Motor neuron (in vitro differentiated cells): ENCODE results near the gene NT5DC3. TPM values are rescaled to one million over a fixed set of nuclear protein-coding genes. Genes with fewer than 3 reads are reported as not detected.

ENCODE experiments used
- ATAC-seq, 8 experiments: fragments of 200-7000 bp; cut with Tn5 transposase; replicated peaks in 6 of 8; 2 replicates each; pipeline ENCODE4 v1.8.0; 2021; ENCODE audit warnings: mild to moderate bottlenecking in 8 of 8, moderate library complexity in 8 of 8
- H3K27ac ChIP-seq, 2 donors: fragments of 250-450 bp; sonication (Bioruptor Pico); 2 replicates each; pipeline ENCODE4 v1.9.0; 2021; ENCODE audit warnings: antibody characterized with exemption in 2 of 2, mild to moderate bottlenecking in 2 of 2, moderate library complexity in 1 of 2
- H3K4me1 ChIP-seq, 2 donors: fragments of 250-450 bp; sonication (Bioruptor Pico); replicated peaks in 1 of 2; 2 replicates each; pipeline ENCODE4 v1.6.1; 2021; ENCODE audit warnings: antibody characterized with exemption in 2 of 2, mild to moderate bottlenecking in 2 of 2, moderate library complexity in 1 of 2
- H3K4me3 ChIP-seq, 5 donors: fragments of 250-450 bp; sonication (Bioruptor Pico); 2 replicates each; pipeline ENCODE4 v1.9.0; 2021; ENCODE audit warnings: antibody characterized with exemption in 5 of 5, mild to moderate bottlenecking in 5 of 5, moderate library complexity in 4 of 5
- WGBS, 10 experiments: fragments of 450-650 bp; shearing (Covaris generic); methylation state at CpG; one replicate each; pipeline ENCODE4 v1.0.0; 2022; 5-methylcytosine and 5-hydroxymethylcytosine counted together
- in situ Hi-C, 9 experiments: fragments of 400-800 bp; cut with MboI; loops; one replicate each; pipeline ENCODE4 v1.15.0; 2021; ENCODE audit warnings: low sequenced_read_pairs in 9 of 9, low pct_unique_long_range_greater_than_20kb in 2 of 9; ENCODE audit not compliant: unreplicated experiment in 9 of 9
- total RNA-seq, 8 experiments: library from RNA; unstranded; fragments of 300-600 nt; gene quantifications; 2 replicates each; pipeline versions ENCODE4 v1.2.3 to v1.2.4, GENCODE V29; 2022

NT5DC3 gene
- total RNA-seq, 8 experiments from 2014 or later = 1.0 to 7.5 (median 3.3) TPM

GRCh38 chr12:103851127-103851526 is 10.1 kb upstream of the NT5DC3 start:
- in situ Hi-C loops = no loop called here
- Histone ChIP-seq H3K27ac (no peak overlapping the region), H3K4me1 (peaks cover 0 to 6% of the 10 kb centered on the region in 2 donors), H3K4me3 (no peak overlapping the region)
- 0 to 100% (median 40%) methylated on average over 1 of the region's 1 CpG; no CpG with 5 or more reads in 1 of the 10 experiments for WGBS, 10 experiments
- no peak for ATAC-seq

- H3K4me1 ChIP-seq = peaks cover 0 to 6% of the 10 kb centered on the region in 2 donors
- WGBS, 10 experiments = 58 to 100% (median 89%) methylated on average over 1 of the region's 1 CpG; no CpG with 5 or more reads in 1 of the 10 experiments
- in situ Hi-C loops = no loop called here
- no peak for ATAC-seq
- H3K4me3 ChIP-seq = no peak overlapping the region
- no peak overlapping the region for H3K27ac ChIP-seq
Observed at GRCh38 chr12:103850429-103850828, 9.4 kb upstream of the NT5DC3 start.

- no peak for ATAC-seq
- H3K27ac ChIP-seq = no peak overlapping the region
- WGBS, 10 experiments = 20 to 100% (median 88%) methylated on average over 1 to 4 of the region's 4 CpGs; no CpG with 5 or more reads in 2 of the 10 experiments
- H3K4me1 ChIP-seq = peaks cover 0 to 6% of the 10 kb centered on the region in 2 donors
- no peak overlapping the region for H3K4me3 ChIP-seq
- in situ Hi-C loops = no loop called here
Observed at GRCh38 chr12:103848917-103849491, 8.0 kb upstream of the NT5DC3 start.

- 28 to 100% (median 78%) methylated on average over 1 to 3 of the region's 3 CpGs; no CpG with 5 or more reads in 1 of the 10 experiments for WGBS, 10 experiments
- peak in 4 of 8 experiments; percentile 19 to 89 (median 54) for ATAC-seq
- H3K27ac ChIP-seq = no peak overlapping the region
- peaks cover 0 to 6% of the 10 kb centered on the region in 2 donors for H3K4me1 ChIP-seq
- H3K4me3 ChIP-seq = no peak overlapping the region
- in situ Hi-C loops = no loop called here
Observed at GRCh38 chr12:103848143-103848542, 7.1 kb upstream of the NT5DC3 start.

GRCh38 chr12:103846415-103846814 is 5.4 kb upstream of the NT5DC3 start:
- in situ Hi-C loops = no loop called here
- Histone ChIP-seq H3K27ac (no peak overlapping the region), H3K4me3 (no peak overlapping the region), H3K4me1 (peaks cover 5 to 6% of the 10 kb centered on the region in 2 donors)
- 33 to 100% (median 91%) methylated on average over 2 to 4 of the region's 4 CpGs; no CpG with 5 or more reads in 1 of the 10 experiments for WGBS, 10 experiments
- no peak for ATAC-seq

- 15 to 100% (median 86%) methylated on average over 1 to 3 of the region's 3 CpGs; no CpG with 5 or more reads in 1 of the 10 experiments for WGBS, 10 experiments
- no peak for ATAC-seq
- in situ Hi-C loops = no loop called here
- Histone ChIP-seq H3K4me1 (peaks cover 5 to 6% of the 10 kb centered on the region in 2 donors), H3K27ac (no peak overlapping the region), H3K4me3 (no peak overlapping the region)
Observed at GRCh38 chr12:103844305-103844704, 3.3 kb upstream of the NT5DC3 start.

GRCh38 chr12:103841690-103842584 is 903 bp upstream of the NT5DC3 start:
- Histone ChIP-seq H3K4me1 (peaks cover 5 to 6% of the 10 kb centered on the region in 2 donors), H3K27ac (no peak overlapping the region), H3K4me3 (peak overlapping the region; percentile 72 to 95 (median 79))
- peak in 4 of 8 experiments; percentile 17 to 67 (median 64) for ATAC-seq
- WGBS, 10 experiments = 40 to 100% (median 85%) methylated on average over 2 to 6 of the region's 20 CpGs; no CpG with 5 or more reads in 2 of the 10 experiments
- in situ Hi-C loops = no loop called here

- peak in 5 of 8 experiments; percentile 23 to 37 (median 32) for ATAC-seq
- H3K27ac ChIP-seq = peak overlapping the region in 1 of 2 donors; percentile 64
Observed at GRCh38 chr12:103840462-103840875, 565 bp downstream of the NT5DC3 start.

GRCh38 chr12:103839609-103840461 is 1.2 kb downstream of the NT5DC3 start:
- Histone ChIP-seq H3K27ac (no peak overlapping the region), H3K4me3 (peak overlapping the region; percentile 72 to 95 (median 79)), H3K4me1 (peaks cover 8 to 9% of the 10 kb centered on the region in 2 donors)
- in situ Hi-C loops = no loop called here
- ATAC-seq = no peak
- WGBS, 10 experiments = 36 to 100% (median 62%) methylated on average over 1 to 11 of the region's 14 CpGs; no CpG with 5 or more reads in 2 of the 10 experiments

More at GRCh38 chr12:103840462-103840875, 565 bp downstream of the NT5DC3 start:
- in situ Hi-C loops = no loop called here
- Histone ChIP-seq H3K4me1 (peaks cover 5 to 6% of the 10 kb centered on the region in 2 donors), H3K4me3 (peak overlapping the region; percentile 72 to 95 (median 79))
- WGBS, 10 experiments = 0% methylated on average over 3 to 4 of the region's 29 CpGs; no CpG with 5 or more reads in 8 of the 10 experiments

GRCh38 chr12:103839103-103839502 is 1.9 kb downstream of the NT5DC3 start:
- WGBS, 10 experiments = 64 to 100% (median 83%) methylated on average over 1 to 3 of the region's 4 CpGs; no CpG with 5 or more reads in 4 of the 10 experiments
- H3K4me3 ChIP-seq = no peak overlapping the region
- H3K27ac ChIP-seq = no peak overlapping the region
- ATAC-seq = no peak
- in situ Hi-C loops = no loop called here
- peaks cover 10 to 13% of the 10 kb centered on the region in 2 donors for H3K4me1 ChIP-seq

- ATAC-seq = no peak
- WGBS, 10 experiments = 67 to 100% (median 100%) methylated on average over 1 of the region's 1 CpG; no CpG with 5 or more reads in 6 of the 10 experiments
- in situ Hi-C loops = no loop called here
- Histone ChIP-seq H3K4me3 (no peak overlapping the region), H3K27ac (no peak overlapping the region), H3K4me1 (peaks cover 10 to 13% of the 10 kb centered on the region in 2 donors)
Observed at GRCh38 chr12:103838254-103838914, 2.6 kb downstream of the NT5DC3 start.

GRCh38 chr12:103836345-103836744 is 4.7 kb downstream of the NT5DC3 start:
- in situ Hi-C loops = no loop called here
- no peak for ATAC-seq
- WGBS, 10 experiments = 88 to 100% (median 100%) methylated on average over 1 to 5 of the region's 5 CpGs; no CpG with 5 or more reads in 4 of the 10 experiments

More at GRCh38 chr12:103836345-103836744, 4.7 kb downstream of the NT5DC3 start:
- Histone ChIP-seq H3K27ac (no peak overlapping the region), H3K4me3 (no peak overlapping the region), H3K4me1 (peaks cover 5 to 7% of the 10 kb centered on the region in 2 donors)
